GM12878 (cell line): ENCODE data around the gene B3GAT1. TPM values are rescaled to one million over a fixed set of nuclear protein-coding genes. Genes with fewer than 3 reads are reported as not detected.

Experiments used
- ATAC-seq: fragments of 200-7000 bp; cut with Tn5 transposase; 3 replicates; pipeline ENCODE4 v1.9.1; 2020; ENCODE audit warnings: mild to moderate bottlenecking, moderate library complexity
- BruUV-seq: library from RNA; stranded (reverse); fragments of 400-500 nt; replicated peaks from 2 replicates; lab custom pipeline; 2021; lab: Mats Ljungman, UMichigan
- CTCF ChIA-PET: fragments of 300-600 bp; sonication (Branson Sonifier 250); formaldehyde crosslinking; extraction: SDS; loops from one replicate; lab custom pipeline; 2021; ENCODE audit warnings: inconsistent platforms; lab: Yijun Ruan, JAX
- POLR2A ChIA-PET: fragments of 350-600 bp; formaldehyde crosslinking; extraction: SDS; loops from one replicate; lab custom pipeline; 2021; ENCODE audit warnings: inconsistent platforms; lab: Charles Lee
- RAD21 ChIA-PET: fragments of 300-600 bp; sonication (Branson Sonifier 250); formaldehyde crosslinking; loops from one replicate; lab custom pipeline; 2023; ENCODE audit warnings: antibody characterized with exemption; ENCODE audit not compliant: unreplicated experiment; lab: Charles Lee
- SMC1A ChIA-PET: fragments of 300-600 bp; sonication (Branson Sonifier 250); formaldehyde crosslinking; loops from one replicate; lab custom pipeline; 2023; ENCODE audit not compliant: unreplicated experiment, uncharacterized antibody; lab: Charles Lee
- DNase-seq: peaks from one replicate; pipeline ENCODE4 v3.0.0-alpha.2; 2011; ENCODE audit warnings: low read depth, low spot score
- FAIRE-seq: peaks from 3 replicates; lab custom pipeline; 2011; peaks lifted over from hg19 to GRCh38; lab: Jason Lieb, UNC
- H2AFZ ChIP-seq: 2 replicates; pipeline ENCODE4 v1.6.0; 2011; ENCODE audit warnings: low read depth, low read length, control low read depth; ENCODE audit not compliant: control insufficient read depth
- H3K27ac ChIP-seq: 2 replicates; pipeline ENCODE4 v1.5.1; 2011; ENCODE audit warnings: control low read depth; ENCODE audit not compliant: control insufficient read depth, insufficient read depth
- H3K27me3 ChIP-seq, 2 experiments: replicated peaks in 1 of 2; 2 replicates each; pipeline versions ENCODE4 v1.6.0 to v1.6.1; 2011; ENCODE audit warnings: low read length in 1 of 2; ENCODE audit not compliant: control insufficient read depth in 2 of 2, insufficient read depth in 2 of 2
- H3K36me3 ChIP-seq, 2 experiments: 2 replicates each; pipeline ENCODE4 v1.5.1; 2011; ENCODE audit warnings: low read length in 1 of 2; ENCODE audit not compliant: control insufficient read depth in 2 of 2, insufficient read depth in 2 of 2
- H3K4me1 ChIP-seq: 2 replicates; pipeline ENCODE4 v1.6.1; 2011; ENCODE audit warnings: mild to moderate bottlenecking, low read length, moderate library complexity, mixed read lengths; ENCODE audit not compliant: control insufficient read depth, insufficient read depth
- H3K4me2 ChIP-seq: 2 replicates; pipeline ENCODE4 v1.6.0; 2011; ENCODE audit warnings: control low read depth; ENCODE audit not compliant: control insufficient read depth, insufficient read depth
- H3K4me3 ChIP-seq: fragments of 200-600 bp; sonication (generic); 2 replicates; pipeline ENCODE4 v1.5.1; 2016
- H3K79me2 ChIP-seq: 2 replicates; pipeline ENCODE4 v1.6.0; 2011; ENCODE audit warnings: low read length; ENCODE audit not compliant: control insufficient read depth, insufficient read depth
- H3K9ac ChIP-seq: 2 replicates; pipeline ENCODE4 v1.8.0; 2011; ENCODE audit warnings: low read length, control low read depth, mixed read lengths; ENCODE audit not compliant: control insufficient read depth, insufficient read depth
- H3K9me3 ChIP-seq: replicated peaks from 3 replicates; pipeline ENCODE4 v1.5.1; 2011; ENCODE audit warnings: mild to moderate bottlenecking, low read length; ENCODE audit not compliant: control insufficient read depth, insufficient read depth
- H4K20me1 ChIP-seq: 2 replicates; pipeline ENCODE4 v1.6.0; 2011; ENCODE audit not compliant: control insufficient read depth, insufficient read depth
- ATF2 ChIP-seq: IDR thresholded peaks from 2 replicates; pipeline ENCODE4 v1.6.1; 2012; ENCODE audit warnings: low read length, inconsistent platforms
- BRCA1 ChIP-seq: IDR thresholded peaks from 2 replicates; pipeline ENCODE4 v1.6.1; 2011; ENCODE audit warnings: low read depth, low read length, improper control_type of control experiment
- CREB1 ChIP-seq: IDR thresholded peaks from 2 replicates; pipeline ENCODE4 v1.6.1; 2012; ENCODE audit warnings: low read depth, mild to moderate bottlenecking, inconsistent platforms
- NFYB ChIP-seq: IDR thresholded peaks from 2 replicates; pipeline ENCODE4 v1.6.1; 2011; ENCODE audit warnings: low read depth, mild to moderate bottlenecking, low read length, improper control_type of control experiment, moderate library complexity; ENCODE audit not compliant: insufficient read depth
- NKRF ChIP-seq: fragments of 450-650 bp; conservative IDR thresholded peaks from 2 replicates; pipeline ENCODE4 v1.6.1; 2017; ENCODE audit warnings: mild to moderate bottlenecking, moderate library complexity
- POLR2AphosphoS5 ChIP-seq: IDR thresholded peaks from 2 replicates; pipeline ENCODE4 v1.6.1; 2011; ENCODE audit warnings: mild to moderate bottlenecking, low read length, inconsistent platforms
- RAD21 ChIP-seq: IDR thresholded peaks from 2 replicates; pipeline ENCODE4 v1.6.1; 2011; ENCODE audit warnings: mild to moderate bottlenecking, low read depth, low read length, moderate library complexity; ENCODE audit not compliant: insufficient read depth
- TBL1XR1 ChIP-seq: IDR thresholded peaks from 2 replicates; pipeline ENCODE4 v1.6.1; 2012; ENCODE audit warnings: low read depth, low read length, improper control_type of control experiment
- WGBS: methylation state at CpG from one replicate; pipeline ENCODE4 v1.1.6; 2016; ENCODE audit warnings: low lambda C conversion rate; ENCODE audit not compliant: insufficient replicate concordance, insufficient coverage; ENCODE audit errors: missing lambda C conversion rate; 5-methylcytosine and 5-hydroxymethylcytosine counted together
- in situ Hi-C: fragments of 300-500 bp; cut with MboI; formaldehyde crosslinking; loops from 9 replicates; pipeline ENCODE4 v1.14.3; 2018; ENCODE audit warnings: mixed read lengths
- intact Hi-C: fragments of 100-400 bp; cut with micrococcal nuclease; formaldehyde crosslinking; loops from one replicate; pipeline ENCODE4 v1.14.2; 2022; ENCODE audit not compliant: unreplicated experiment
- polyA plus RNA-seq, 11 experiments: library from polyadenylated mRNA; depleted of rRNA in 4 of 11; unstranded in 6 of 11; stranded (reverse) in 5 of 11; fragments of >200 nt; fragmentation: Nextera tagmentation in 4 of 11; fragmentation: Illumina TruSeq in 1 of 11; extraction: Ambion mirVana in 4 of 11; extraction: Trizol in 1 of 11; gene quantifications; 1 replicate in 1 of 11; 2 replicates in 10 of 11; pipeline versions ENCODE4 v1.2.1 to v1.2.3, GENCODE V29; 2011 to 2016; ENCODE audit warnings: inconsistent platforms in 2 of 11, missing spikeins in 2 of 11, low read depth in 1 of 11
- total RNA-seq, 4 experiments: library from RNA; depleted of rRNA in 3 of 4; stranded (reverse); fragments of >200 nt in 3 of 4; fragmentation: Illumina TruSeq in 1 of 4; extraction: Trizol in 1 of 4; gene quantifications; 2 replicates each; pipeline versions ENCODE4 v1.2.1 to v1.2.3, GENCODE V29; 2013 to 2021
- TF ChIP-seq, protein P1 (sequence below): fragments of 450-650 bp; IDR thresholded peaks from 2 replicates; pipeline ENCODE4 v1.6.1; 2016; ENCODE audit warnings: mild to moderate bottlenecking, moderate library complexity, borderline replicate concordance
- TF ChIP-seq, protein P2 (sequence below): IDR thresholded peaks from 2 replicates; pipeline ENCODE4 v1.6.1; 2012; ENCODE audit warnings: low read depth, low read length, improper control_type of control experiment

The B3GAT1 gene
- total and polyA plus RNA-seq, 10 of the 15 experiments (the other 5 are each of a cell fraction or from before 2014, with no cell fraction given), result 0.05 TPM; not detected in 9

- 32% methylated on average over 19 of the region's 19 CpGs for WGBS
- RAD21 ChIA-PET, result no interaction called here
- no peak overlapping the region for H3K4me2 ChIP-seq
- DNase-seq (no peak), ATAC-seq (no peak), FAIRE-seq (no peak)
- H2AFZ ChIP-seq, result no peak overlapping the region
- intact Hi-C loops (no loop called here), in situ Hi-C loops (no loop called here)
- POLR2A ChIA-PET, result no interaction called here
- H3K9me3 ChIP-seq, result no peaks in the 10 kb centered on the region; the same call in 2 of the 3 replicates
- SMC1A ChIA-PET, result no interaction called here
- no peaks in the 10 kb centered on the region for H3K79me2 ChIP-seq
- H4K20me1 ChIP-seq, result no peaks in the 10 kb centered on the region
- BruUV-seq, result no TSS peak
- H3K36me3 ChIP-seq, result no peaks in the 10 kb centered on the region
- peaks cover 0 to 5% of the 10 kb centered on the region in 2 experiments; a peak in 2 of 4 replicates for H3K27me3 ChIP-seq
- H3K27ac ChIP-seq, result no peak overlapping the region
- no peak overlapping the region for H3K4me3 ChIP-seq
- H3K9ac ChIP-seq, result no peak overlapping the region
- CTCF ChIA-PET, result no interaction called here
- no peaks in the 10 kb centered on the region for H3K4me1 ChIP-seq
- no peak for TF ChIP-seq RAD21
- TF ChIP-seq, protein P1, sequence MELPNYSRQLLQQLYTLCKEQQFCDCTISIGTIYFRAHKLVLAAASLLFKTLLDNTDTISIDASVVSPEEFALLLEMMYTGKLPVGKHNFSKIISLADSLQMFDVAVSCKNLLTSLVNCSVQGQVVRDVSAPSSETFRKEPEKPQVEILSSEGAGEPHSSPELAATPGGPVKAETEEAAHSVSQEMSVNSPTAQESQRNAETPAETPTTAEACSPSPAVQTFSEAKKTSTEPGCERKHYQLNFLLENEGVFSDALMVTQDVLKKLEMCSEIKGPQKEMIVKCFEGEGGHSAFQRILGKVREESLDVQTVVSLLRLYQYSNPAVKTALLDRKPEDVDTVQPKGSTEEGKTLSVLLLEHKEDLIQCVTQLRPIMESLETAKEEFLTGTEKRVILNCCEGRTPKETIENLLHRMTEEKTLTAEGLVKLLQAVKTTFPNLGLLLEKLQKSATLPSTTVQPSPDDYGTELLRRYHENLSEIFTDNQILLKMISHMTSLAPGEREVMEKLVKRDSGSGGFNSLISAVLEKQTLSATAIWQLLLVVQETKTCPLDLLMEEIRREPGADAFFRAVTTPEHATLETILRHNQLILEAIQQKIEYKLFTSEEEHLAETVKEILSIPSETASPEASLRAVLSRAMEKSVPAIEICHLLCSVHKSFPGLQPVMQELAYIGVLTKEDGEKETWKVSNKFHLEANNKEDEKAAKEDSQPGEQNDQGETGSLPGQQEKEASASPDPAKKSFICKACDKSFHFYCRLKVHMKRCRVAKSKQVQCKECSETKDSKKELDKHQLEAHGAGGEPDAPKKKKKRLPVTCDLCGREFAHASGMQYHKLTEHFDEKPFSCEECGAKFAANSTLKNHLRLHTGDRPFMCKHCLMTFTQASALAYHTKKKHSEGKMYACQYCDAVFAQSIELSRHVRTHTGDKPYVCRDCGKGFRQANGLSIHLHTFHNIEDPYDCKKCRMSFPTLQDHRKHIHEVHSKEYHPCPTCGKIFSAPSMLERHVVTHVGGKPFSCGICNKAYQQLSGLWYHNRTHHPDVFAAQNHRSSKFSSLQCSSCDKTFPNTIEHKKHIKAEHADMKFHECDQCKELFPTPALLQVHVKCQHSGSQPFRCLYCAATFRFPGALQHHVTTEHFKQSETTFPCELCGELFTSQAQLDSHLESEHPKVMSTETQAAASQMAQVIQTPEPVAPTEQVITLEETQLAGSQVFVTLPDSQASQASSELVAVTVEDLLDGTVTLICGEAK, result no peak
- no peak for TF ChIP-seq POLR2AphosphoS5
- TF ChIP-seq BRCA1, result no peak
- TF ChIP-seq CREB1, result no peak
- no peak for TF ChIP-seq ATF2
- TF ChIP-seq TBL1XR1, result no peak
- TF ChIP-seq, protein P2, sequence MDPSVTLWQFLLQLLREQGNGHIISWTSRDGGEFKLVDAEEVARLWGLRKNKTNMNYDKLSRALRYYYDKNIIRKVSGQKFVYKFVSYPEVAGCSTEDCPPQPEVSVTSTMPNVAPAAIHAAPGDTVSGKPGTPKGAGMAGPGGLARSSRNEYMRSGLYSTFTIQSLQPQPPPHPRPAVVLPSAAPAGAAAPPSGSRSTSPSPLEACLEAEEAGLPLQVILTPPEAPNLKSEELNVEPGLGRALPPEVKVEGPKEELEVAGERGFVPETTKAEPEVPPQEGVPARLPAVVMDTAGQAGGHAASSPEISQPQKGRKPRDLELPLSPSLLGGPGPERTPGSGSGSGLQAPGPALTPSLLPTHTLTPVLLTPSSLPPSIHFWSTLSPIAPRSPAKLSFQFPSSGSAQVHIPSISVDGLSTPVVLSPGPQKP, result no peak
- TF ChIP-seq NFYB, result no peak
- no peak for TF ChIP-seq NKRF
Observed at GRCh38 chr11:134370526-134371435, 41.3 kb downstream of the B3GAT1 start.
